Measurements from ENCODE around the gene SETD2.
A peak's percentile ranks its signal among the peaks of the same experiment; 100 is the strongest.
"Not testable (repeated sequence)": the region's sequence is repeated elsewhere in the genome, so short reads cannot be mapped to it uniquely, and the experiment has no call there.

Gene SETD2

DNA sequence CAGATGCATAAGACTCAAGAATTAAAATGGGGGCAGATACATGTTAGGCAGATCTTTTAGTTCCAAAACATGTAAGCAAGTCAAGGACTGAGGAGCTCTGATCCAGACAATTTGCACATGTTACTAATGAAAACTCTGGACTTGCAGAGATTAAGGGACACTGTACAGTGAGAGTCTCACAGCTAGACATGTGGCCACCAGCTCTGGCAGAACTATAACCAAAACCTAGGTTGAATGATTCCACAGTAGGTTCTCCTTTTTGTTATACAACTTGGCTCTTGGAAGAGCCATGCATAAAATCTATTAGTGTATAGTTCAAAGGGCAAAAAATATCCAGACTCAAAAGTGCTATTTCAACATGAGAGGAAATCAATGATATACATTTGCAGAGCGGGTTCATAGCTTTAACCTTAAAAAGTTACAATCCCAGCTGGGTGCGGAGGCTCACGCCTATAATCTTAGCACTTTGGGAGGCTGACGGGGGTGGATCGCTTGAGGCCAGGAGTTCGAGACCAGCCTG is 61.8 kb downstream of the SETD2 start:
- DNase-seq (ENCODE audit: low spot score): no peak

DNA sequence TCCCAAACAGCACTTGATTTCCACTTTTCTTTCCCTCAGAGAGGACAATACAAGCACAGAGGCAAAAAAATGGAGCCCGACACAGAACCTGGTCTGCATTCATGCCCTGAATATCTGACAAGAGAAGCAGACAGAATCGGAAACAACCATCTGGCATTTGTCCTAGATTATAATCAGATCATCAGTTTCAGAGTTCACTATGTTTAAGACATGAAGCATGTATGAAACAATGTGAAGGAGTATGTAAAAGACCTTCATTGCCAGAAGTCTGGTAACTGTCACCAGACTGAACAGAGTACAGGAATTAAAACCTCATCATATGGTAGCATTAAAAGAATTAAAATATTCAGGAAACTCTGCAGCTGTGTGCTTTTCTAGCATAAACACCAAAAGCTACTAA is 65.0 kb downstream of the SETD2 start:
- DNase-seq (ENCODE audit: low spot score): no peak

DNA sequence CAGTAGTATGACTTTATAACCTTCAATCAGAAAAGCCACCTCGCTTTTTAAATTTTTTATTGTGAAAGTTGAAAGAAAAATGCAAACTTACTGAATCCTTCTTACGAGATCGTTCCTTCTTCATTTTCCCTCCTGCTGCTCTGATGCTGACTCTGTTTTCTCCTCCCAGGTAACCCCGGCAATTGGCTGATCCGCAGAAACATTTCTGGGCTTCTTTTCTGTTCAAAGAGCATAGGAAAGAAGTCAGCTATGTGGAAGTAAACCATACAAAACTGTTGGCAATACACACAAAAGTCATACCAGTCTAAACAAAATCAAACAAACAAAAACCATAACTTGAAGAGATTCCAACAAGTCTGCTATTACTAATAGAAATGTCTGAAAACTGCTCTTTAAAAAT is 66.0 kb downstream of the SETD2 start:
- no peak for DNase-seq (ENCODE audit: low spot score)

DNA sequence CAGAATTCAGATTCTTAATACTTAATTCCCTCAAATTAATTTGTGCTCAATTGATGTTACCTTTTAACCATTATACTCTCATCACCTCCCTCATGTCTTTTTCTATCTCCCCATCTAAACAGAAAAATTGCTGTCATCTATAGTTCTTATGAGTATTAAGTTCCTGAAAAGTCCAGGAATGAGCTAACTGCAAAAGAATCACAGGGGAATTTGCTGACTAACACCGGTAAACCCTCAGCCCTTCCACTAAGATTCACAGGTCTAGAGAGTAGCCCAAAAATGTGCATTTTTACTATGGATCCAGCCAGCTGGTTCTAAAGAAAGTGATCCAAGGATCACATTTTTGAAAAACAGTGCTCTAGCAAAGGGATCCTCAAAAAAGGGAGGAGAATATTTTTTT is 67.0 kb downstream of the SETD2 start:
- DNase-seq (ENCODE audit: low spot score): no peak

- no peak for DNase-seq (ENCODE audit: low spot score)
These were observed 71.8 kb downstream of the SETD2 start for GRCh38 chr3:47092090-47092489.

GRCh38 chr3:47089630-47090029 is 74.3 kb downstream of the SETD2 start:
- DNase-seq (ENCODE audit: low spot score): no peak

DNA sequence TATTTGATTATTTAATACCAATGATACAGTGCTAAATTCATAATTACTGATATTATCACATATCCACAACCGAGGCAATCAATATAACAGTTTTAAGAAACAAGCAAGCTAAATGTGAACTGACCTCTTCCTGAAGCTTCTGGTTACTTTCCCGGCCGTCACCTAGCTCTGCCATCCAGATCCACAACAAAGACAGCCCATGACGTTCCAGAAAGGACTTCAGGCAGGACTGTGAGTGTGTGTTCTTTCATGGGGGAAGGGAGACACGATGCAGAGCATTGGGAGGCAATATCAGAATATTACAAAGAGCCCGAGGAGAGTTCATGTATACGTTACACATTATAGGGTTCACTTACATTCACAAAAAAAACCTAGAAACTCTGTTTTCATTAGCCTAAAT is 77.8 kb downstream of the SETD2 start:
- DNase-seq (ENCODE audit: low spot score): no peak

GRCh38 chr3:47083786-47084185 is 80.1 kb downstream of the SETD2 start:
- no peak for DNase-seq (ENCODE audit: low spot score)

- DNase-seq (ENCODE audit: low spot score): no peak
These were observed 81.4 kb downstream of the SETD2 start for GRCh38 chr3:47082519-47082918.

- no peak for DNase-seq (ENCODE audit: low spot score)
These were observed 84.5 kb downstream of the SETD2 start for GRCh38 chr3:47079432-47079831.

GRCh38 chr3:47073685-47074084 is 90.2 kb downstream of the SETD2 start:
- no peak for DNase-seq (ENCODE audit: low spot score)

DNA sequence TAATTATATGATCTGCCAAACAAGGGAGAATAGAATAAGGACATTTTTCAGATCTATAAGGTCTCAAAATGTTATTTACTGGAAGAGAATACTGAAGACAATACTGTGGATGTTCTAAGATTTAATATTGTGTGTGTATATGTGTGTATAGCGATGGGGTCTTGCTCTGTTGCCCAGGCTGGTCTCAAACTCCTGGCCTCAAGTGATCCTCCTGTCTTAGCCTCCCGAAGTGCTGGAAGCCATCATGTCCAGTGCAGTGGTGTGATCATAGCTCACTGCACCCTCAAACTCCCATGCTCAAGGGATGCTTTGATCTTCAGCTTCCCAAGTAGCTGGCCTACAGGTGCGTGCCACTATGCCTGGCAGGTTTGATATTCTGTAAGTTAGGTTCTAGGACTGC is 93.1 kb downstream of the SETD2 start:
- DNase-seq (ENCODE audit: low spot score): no peak

DNA sequence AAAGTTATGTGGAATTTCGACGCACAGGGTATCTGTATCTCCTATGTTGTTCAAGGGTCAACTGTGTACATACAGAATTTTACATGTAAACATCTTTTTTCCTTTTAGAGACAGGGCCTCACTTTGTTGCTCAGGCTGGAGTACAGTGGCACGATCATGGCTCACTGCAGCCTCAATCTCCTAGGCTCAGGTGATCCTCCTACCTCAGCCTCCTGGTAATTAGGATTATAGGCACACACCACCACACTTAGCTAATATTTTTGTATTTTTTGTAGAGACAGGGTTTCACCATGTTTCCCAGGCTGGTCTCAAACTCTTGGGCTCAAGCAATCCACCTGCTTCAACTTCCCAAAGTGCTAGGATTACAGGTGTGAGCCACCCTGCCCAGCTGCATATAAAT is 97.7 kb downstream of the SETD2 start:
- DNase-seq (ENCODE audit: low spot score): not testable (repeated sequence)

GRCh38 chr3:47065681-47066080 is 98.2 kb downstream of the SETD2 start:
- no peak for DNase-seq (ENCODE audit: low spot score)

DNA sequence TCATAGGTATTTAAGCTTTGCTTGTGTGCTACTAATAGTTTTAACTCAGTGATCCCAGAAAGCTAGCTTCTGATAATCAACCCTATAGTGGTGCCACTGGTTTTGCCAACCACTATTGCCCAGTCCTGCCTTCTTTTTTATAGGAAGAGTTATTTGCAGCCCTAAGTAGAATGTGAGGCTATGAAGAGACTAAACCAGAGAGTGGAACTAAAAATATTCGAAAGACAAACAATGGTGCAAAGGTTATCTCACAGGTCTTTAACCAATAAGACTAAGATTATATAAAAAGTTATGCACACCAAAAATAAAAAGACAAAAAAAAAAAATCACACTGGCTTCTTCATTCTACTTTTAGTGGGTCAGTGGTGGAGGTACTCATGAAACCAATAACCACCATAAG is 98.9 kb downstream of the SETD2 start:
- DNase-seq (ENCODE audit: low spot score): no peak

DNA sequence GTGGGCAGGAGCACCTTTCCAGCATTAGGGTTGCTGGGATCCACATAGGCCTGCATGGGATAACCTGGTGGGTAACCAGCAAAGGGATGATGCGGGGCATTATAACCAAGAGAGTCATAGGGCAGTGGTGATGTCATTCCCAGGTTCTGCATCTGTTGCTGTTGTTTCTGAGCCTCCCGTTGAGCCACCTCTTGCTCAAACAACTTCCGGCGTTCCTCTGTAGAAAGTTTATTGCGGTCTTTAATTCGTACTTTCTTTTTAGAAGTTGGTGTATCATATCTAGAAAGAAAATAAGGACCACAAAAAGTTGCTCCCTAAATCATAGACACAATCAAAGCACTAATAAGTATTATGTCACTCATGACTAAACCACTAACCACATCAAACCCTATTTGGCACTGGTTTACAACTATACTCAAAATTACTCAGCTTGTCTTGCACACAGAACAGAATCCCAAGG is 106.7 kb downstream of the SETD2 start:
- DNase-seq (ENCODE audit: low spot score): peak; percentile 89

GRCh38 chr3:47056705-47057104 is 107.2 kb downstream of the SETD2 start:
- DNase-seq (ENCODE audit: low spot score): no peak

DNA sequence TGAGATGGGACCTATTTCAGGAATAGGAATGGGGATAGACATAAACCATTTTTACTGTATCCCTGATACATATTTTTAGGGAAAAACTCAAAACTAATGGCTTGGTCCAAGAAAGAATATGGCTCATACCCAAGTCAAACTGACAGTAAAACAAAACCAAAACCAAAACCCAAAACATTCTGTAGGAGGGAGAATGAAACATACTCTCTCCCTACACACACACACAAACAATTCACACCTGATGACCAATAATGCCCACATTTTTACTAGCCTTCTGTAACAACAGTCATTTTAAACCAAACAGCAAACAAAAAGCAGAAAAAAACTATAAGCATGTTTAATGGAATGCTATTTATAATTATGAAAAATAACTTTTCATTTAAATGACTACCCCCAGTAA is 109.5 kb downstream of the SETD2 start:
- no peak for DNase-seq (ENCODE audit: low spot score)

GRCh38 chr3:47047673-47048072 is 116.2 kb downstream of the SETD2 start:
- DNase-seq (ENCODE audit: low spot score): no peak

- DNase-seq (ENCODE audit: low spot score): no peak
These were observed 116.8 kb downstream of the SETD2 start for GRCh38 chr3:47047069-47047468.

- DNase-seq (ENCODE audit: low spot score): no peak
These were observed 121.6 kb downstream of the SETD2 start for GRCh38 chr3:47042231-47042791.

GRCh38 chr3:47041114-47041513 is 122.8 kb downstream of the SETD2 start:
- no peak for DNase-seq (ENCODE audit: low spot score)

GRCh38 chr3:47037302-47037701 is 126.6 kb downstream of the SETD2 start:
- not testable (repeated sequence) for DNase-seq (ENCODE audit: low spot score)

DNA sequence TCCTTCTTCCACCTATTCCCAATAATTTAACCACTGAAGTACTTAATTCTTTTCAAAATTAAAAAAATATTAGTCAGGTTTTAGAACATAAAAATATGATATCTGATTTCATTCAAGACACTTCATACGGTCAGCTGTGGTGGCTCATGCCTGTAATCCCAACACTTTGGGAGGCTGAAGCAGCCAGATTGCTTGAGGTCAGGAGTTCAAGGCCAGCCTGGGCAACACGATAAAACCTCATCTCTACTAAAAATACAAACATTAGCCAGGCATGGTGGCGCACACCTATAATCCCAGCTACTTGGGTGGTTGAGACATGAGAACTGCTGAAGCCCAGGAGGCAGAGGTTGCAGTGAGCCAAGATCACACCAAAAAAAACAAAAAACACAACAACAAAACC is 127.8 kb downstream of the SETD2 start:
- DNase-seq (ENCODE audit: low spot score): no peak

- DNase-seq (ENCODE audit: low spot score): no peak
These were observed 128.3 kb downstream of the SETD2 start for GRCh38 chr3:47035645-47036044.

Data from SW480 (cell line).